HG02970 (cell line): Measurements from ENCODE around the gene NUP98.
"Not testable (repeated sequence)": the region's sequence is repeated elsewhere in the genome, so short reads cannot be mapped to it uniquely, and the experiment has no call there.

Source experiments
- ATAC-seq: cut with Tn5 transposase; IDR thresholded peaks from one replicate; pipeline ENCODE4 v1.9.1; 2021; ENCODE audit warnings: mild to moderate bottlenecking, moderate library complexity, moderate number of reproducible peaks; ENCODE audit not compliant: unreplicated experiment, low FRiP score

The NUP98 gene

DNA sequence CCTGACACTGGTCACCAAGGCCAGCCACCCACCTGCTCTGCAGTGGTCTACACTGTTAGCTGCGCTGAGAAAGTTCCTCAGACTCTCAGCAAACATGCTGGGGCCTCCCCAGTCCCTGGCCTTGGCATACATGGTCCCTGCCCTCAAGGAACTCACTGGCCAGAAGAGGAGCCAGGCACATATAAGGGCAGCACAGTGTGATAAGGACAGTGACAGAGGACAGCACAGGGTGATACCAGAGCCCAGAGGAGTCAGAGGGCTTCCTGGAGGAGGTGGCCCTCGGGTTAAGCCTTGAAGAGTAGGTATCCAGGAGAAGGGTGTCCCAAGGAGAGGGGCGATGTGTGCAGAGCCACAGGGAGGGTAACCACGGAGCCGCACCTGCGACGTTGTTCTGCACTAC is 151.8 kb downstream of the NUP98 start:
- no peak for ATAC-seq

DNA sequence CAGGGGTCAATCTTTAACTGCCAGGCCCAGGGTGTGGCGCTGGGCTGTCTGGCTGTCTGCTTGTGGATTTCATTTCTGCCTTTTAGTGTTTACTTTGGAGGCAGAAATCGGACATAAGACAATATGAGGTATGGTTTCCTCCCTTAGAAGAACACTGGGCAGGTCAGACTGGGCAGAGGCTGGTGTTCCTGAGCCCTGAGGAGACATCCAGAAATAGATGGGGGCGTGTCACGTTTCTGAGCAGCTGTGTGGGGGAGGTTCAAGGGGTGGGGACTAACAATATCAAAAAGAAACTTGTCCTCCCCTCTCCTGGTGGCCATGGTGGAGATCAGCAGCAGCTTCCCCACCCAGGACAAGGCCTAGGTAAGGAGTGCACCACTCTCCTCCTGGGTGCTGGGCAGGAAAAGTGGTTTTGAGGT is 152.5 kb downstream of the NUP98 start, which contains the start of gene ART1:
Gene ART1, plus strand, starts transcription at position 312 of the 419 bp plus-strand sequence. CDS start 14,086 bp downstream, outside the sequence.
- no peak for ATAC-seq

GRCh38 chr11:3643102-3643546 is 154.2 kb downstream of the NUP98 start:
- ATAC-seq: not testable (repeated sequence)

DNA sequence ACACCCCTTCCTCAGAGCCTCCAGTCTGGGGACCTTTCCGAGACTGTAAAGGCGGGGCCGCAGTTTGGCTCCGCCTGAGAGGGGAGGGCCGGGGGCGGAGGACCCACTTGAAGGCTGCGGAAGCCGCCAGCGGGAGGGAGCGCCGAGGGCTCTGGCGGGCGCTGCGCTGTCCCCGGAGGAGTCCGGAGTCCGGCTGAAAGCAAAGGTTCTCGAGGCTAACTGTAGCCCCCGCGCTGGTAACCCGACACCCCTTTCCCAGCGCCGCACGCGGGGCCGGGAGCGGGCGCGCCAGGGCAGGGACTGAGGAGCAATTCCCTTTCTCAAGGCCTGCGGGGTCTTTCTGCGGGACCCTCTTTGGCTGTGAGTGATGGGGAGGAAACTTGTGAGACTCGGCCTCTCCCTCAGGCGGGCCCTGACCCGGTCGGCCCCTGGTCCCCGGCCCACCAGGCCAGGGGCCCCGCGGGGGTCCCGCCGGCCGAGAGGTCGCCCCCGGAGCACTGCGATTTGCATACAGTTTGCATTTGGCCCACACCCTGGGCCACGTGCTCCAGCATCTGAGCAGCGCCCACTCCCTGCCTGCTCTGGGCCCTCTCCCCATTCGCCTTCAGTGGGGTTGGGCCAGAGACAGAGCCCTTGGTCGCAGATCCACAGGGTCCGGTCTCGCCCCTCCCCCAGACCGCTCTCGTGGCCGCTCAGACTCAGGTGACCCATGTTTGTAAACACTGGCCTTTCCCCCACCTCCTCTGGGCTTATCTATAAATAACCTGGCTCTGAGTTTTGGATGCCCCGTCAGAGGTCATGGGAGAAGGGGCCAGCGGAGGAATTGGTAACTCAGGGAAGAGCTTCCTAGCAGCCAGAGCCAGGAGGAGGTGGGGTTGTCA is 155.0 kb downstream of the NUP98 start:
- no peak for ATAC-seq

DNA sequence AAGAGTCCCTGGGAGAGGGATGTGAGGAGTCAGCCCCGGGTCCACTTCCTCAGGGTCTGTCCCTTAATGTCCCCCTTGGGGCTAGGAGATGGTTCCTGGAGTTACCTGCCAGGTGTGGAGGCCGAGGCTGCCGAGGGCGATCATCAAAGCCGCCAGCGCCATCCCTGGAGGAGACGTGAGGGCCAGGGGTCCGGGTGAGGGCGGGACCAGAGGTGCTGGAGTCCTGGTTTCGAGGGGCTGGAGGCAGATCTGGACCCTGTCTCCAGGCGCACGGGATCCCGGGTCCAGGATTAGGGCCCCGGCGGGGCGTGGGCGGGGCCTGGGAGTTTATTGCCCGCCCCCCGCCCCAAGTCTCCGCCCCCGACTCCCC is 155.7 kb downstream of the NUP98 start, which contains the start of gene ART5:
Gene ART5, minus strand, starts transcription at position 292 of the 370 bp plus-strand sequence. Its CDS starts 130 bp downstream, at position 162.
- ATAC-seq: no peak

- no peak for ATAC-seq
These were observed 156.2 kb downstream of the NUP98 start for GRCh38 chr11:3641191-3641590.

GRCh38 chr11:3639841-3640240 is 157.5 kb downstream of the NUP98 start:
- ATAC-seq: no peak

GRCh38 chr11:3638513-3638912 is 158.8 kb downstream of the NUP98 start:
- ATAC-seq: no peak

GRCh38 chr11:3637201-3637600 is 160.2 kb downstream of the NUP98 start:
- no peak for ATAC-seq

DNA sequence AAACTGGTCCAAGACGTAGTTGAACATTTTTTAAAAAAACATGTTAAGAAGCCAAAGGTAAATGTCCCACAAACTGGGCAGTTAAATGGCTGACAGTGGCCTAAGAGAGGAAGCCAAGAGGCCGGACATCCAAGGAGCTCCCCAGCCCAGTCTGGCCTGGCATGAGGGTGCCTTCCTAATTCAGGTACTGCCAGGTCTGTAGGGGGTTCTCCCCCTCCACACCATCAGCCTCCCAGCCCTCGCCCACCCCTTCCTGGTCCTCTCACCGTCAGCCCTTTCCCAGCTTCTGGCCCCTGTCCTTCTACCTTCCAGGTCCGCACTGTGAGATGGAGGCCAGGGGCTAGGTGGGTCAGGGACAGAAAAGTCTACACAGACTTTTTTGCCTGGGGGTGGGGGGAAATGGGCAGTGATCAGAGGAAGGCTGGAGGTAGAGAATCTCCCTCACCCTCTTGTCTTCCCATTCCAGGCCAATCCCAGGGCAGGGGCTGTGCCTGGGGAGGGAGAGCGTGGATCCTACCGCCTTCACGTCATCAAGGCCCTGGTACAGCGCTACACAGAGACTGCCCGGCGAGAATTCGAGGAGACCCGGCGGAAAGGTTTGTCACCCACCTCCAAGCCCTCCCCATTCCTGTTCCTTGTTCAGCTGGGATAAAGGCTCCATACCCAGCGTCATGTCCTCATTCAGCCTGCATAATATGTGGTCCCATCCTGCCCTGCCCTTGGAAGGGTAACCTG is 161.5 kb downstream of the NUP98 start:
- no peak for ATAC-seq

- ATAC-seq: no peak
These were observed 165.2 kb downstream of the NUP98 start for GRCh38 chr11:3632070-3632660.

DNA sequence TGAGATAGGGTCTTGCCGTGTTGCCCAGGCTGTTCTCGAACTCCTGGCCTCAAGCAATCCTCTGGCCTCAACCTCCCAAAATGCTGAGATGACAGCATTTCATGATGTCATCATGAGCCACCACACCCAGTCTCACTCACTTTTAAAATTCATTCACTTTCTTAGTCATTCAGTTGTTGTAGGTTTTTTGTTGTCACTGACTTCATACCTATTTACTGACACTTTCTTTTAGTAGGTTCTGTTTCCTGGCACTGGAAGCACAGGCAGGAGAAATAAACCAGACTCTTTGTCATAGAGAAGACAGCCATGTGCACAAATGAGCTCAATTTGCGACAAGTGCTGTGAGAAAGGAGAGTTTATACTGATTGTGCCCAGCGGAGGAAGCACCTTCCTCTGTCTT is 166.0 kb downstream of the NUP98 start:
- no peak for ATAC-seq

DNA sequence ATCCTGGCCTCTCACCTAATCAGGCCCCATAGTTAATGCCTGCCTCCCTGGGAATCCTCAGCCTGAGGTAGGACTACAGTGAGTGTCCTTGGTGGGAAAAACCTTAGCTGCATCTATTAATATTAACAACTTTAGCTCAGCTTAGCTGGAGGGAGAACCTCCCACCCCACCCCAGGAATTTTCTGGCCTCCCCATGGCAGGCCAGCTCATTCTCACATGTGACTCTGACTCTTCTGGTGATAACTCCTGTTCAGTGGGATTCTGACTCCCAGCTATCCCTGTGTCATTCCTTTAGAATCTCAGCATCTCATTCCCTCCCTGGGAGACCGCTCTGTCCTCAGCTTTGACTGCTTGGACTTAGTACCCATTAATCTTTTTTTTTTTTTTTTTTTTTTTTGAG is 170.1 kb downstream of the NUP98 start:
- ATAC-seq: no peak

DNA sequence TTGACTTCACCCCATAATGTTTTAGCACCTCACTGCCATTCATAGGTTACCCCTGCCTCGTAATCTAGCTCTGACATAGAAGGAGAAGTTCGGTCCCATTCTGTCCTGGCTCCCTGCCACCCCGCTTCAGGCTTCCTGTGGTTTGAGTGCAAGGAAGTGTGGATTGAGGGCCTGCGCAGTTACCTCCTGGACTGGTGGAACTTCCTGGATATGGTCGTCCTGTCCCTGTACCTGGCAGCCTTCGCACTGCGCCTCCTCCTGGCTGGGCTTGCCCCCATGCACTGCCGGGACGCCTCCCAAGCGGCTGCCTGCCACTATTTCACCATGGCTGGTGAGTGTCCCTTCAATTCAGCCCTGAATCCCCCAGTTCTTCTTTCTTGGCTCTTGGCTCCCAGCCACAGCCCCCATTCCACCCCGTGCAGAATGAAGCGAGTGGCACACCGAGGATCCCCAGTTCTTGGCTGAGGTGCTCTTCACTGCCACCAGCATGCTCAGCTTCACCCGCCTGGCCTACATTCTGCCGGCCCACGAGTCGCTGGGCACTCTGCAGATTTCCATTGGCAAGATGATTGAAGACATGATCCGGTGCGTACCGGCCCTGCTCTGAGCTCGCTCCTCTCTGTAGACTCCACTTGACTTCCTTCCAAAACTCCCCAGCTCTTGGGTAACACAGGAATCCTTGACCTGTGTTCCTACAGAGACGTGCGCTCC is 170.9 kb downstream of the NUP98 start:
- no peak for ATAC-seq
